ENCODE data around the gene NRXN2. TPM values are rescaled to one million over a fixed set of nuclear protein-coding genes. Genes with fewer than 3 reads are reported as not detected.

Gene NRXN2
- total RNA-seq, 2 experiments from 2014 or later = 0.07 to 0.22 TPM

DNA sequence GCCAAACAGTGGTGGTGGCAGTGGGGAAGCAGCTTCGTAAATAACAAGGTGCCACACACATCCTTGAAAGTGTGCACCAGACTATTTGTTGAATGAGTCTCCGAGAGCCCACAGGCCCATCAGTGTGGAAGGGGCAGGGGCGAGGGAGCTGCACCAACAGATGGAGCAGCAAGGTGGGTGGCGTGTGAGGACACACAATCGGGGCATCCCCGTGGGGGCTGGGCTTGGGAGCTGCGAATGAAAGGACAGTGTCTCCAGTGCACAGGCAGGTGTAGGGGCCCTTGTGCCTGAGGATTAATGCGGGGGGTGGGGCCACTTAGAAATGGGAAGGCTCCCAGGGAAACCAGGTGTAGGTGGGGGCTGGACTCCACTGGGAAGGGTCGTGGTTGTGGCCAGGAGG is 2.8 kb downstream of the NRXN2 start:
- no peaks in the 10 kb centered on the region for H3K9me3 Mint-ChIP-seq
- H3K4me1 Mint-ChIP-seq (ENCODE audit: low read depth) = peaks cover 14% of the 10 kb centered on the region
- ATAC-seq = no peak
- intact Hi-C loops (cut with micrococcal nuclease) = loop anchor here (5.0 kb wide), 1 partner anchor 33 kb away; no protein-coding TSS in a partner anchor
- TF ChIP-seq, protein P1, sequence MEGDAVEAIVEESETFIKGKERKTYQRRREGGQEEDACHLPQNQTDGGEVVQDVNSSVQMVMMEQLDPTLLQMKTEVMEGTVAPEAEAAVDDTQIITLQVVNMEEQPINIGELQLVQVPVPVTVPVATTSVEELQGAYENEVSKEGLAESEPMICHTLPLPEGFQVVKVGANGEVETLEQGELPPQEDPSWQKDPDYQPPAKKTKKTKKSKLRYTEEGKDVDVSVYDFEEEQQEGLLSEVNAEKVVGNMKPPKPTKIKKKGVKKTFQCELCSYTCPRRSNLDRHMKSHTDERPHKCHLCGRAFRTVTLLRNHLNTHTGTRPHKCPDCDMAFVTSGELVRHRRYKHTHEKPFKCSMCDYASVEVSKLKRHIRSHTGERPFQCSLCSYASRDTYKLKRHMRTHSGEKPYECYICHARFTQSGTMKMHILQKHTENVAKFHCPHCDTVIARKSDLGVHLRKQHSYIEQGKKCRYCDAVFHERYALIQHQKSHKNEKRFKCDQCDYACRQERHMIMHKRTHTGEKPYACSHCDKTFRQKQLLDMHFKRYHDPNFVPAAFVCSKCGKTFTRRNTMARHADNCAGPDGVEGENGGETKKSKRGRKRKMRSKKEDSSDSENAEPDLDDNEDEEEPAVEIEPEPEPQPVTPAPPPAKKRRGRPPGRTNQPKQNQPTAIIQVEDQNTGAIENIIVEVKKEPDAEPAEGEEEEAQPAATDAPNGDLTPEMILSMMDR (IDR thresholded peaks at IDR 0.05) = no peak
- ChIA-PET POLR2A (no interaction called here), CTCF (no interaction called here)
- peaks cover 33% of the 10 kb centered on the region for H3K27me3 Mint-ChIP-seq
- H3K36me3 Mint-ChIP-seq (ENCODE audit: low read depth) = no peaks in the 10 kb centered on the region
- no peak for DNase-seq
- H3K27ac Mint-ChIP-seq = no peak overlapping the region
- H3K4me3 Mint-ChIP-seq = no peak overlapping the region

DNA sequence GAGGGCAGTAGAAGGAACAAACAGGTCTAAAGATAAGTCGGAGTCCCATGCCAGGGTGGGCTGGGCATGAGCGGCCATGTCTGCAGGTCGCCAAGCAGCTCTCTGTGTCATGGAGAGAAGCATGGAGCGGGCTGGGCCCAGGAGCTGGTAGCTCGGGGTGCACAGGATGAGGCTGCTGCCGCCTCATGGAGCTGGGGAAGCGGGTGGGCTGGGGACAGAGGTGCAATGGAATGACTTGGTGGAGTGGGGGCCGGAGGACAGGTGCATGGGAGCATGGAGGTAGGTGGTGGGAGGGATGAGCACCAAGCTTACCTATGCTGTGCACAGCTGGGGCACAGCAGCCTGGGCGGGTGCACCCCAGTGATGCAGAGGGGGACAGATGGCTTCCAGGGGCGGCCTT is 3.6 kb downstream of the NRXN2 start:
- POLR2A ChIA-PET = no interaction called here
- Mint-ChIP-seq H3K36me3 (ENCODE audit: low read depth) (no peaks in the 10 kb centered on the region), H3K4me3 (no peak overlapping the region), H3K9me3 (no peaks in the 10 kb centered on the region), H3K4me1 (ENCODE audit: low read depth) (peaks cover 9% of the 10 kb centered on the region), H3K27me3 (peaks cover 40% of the 10 kb centered on the region), H3K27ac (no peak overlapping the region)
- DNase-seq (no peak), ATAC-seq (no peak)
- TF ChIP-seq, protein P1 (IDR thresholded peaks at IDR 0.05) = no peak
- CTCF ChIA-PET = interaction anchor here (1.0 to 2.2 kb wide), 4 partner anchors 22 to 270 kb away, joined by 3 to 13 read pairs (median 3); partner anchors contain the start of gene RASGRP2
- intact Hi-C loops (cut with micrococcal nuclease) = no loop called here

DNA sequence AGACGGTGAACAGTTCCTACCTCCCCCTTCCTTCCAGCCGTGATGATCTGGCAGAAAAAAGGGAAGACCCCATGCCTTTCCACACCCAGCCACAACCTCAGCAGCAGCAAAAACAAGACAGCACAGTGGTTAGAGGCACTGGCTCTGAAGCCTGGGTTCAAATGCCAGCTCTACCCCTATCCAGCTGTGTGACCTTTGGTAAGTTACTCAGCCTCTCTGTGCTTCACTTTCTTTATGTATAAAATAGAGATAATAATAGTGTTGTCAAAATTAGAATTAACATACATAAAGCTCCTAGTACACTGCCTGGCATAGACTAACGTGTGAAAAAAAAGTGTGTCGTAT is 4.2 kb downstream of the NRXN2 start:
- DNase-seq (no peak), ATAC-seq (no peak)
- H3K9me3 Mint-ChIP-seq = no peaks in the 10 kb centered on the region
- no peaks in the 10 kb centered on the region for H3K36me3 Mint-ChIP-seq (ENCODE audit: low read depth)
- TF ChIP-seq, protein P1 (IDR thresholded peaks at IDR 0.05) = no peak
- H3K4me1 Mint-ChIP-seq (ENCODE audit: low read depth) = peaks cover 3% of the 10 kb centered on the region
- intact Hi-C loops (cut with micrococcal nuclease) = no loop called here
- ChIA-PET POLR2A (no interaction called here), CTCF (interaction anchor here (1.0 to 2.2 kb wide), 4 partner anchors 23 to 269 kb away, joined by 3 to 13 read pairs (median 3); partner anchors contain the start of gene RASGRP2)
- H3K27me3 Mint-ChIP-seq = peaks cover 47% of the 10 kb centered on the region
- H3K4me3 Mint-ChIP-seq = no peak overlapping the region
- H3K27ac Mint-ChIP-seq = no peak overlapping the region

DNA sequence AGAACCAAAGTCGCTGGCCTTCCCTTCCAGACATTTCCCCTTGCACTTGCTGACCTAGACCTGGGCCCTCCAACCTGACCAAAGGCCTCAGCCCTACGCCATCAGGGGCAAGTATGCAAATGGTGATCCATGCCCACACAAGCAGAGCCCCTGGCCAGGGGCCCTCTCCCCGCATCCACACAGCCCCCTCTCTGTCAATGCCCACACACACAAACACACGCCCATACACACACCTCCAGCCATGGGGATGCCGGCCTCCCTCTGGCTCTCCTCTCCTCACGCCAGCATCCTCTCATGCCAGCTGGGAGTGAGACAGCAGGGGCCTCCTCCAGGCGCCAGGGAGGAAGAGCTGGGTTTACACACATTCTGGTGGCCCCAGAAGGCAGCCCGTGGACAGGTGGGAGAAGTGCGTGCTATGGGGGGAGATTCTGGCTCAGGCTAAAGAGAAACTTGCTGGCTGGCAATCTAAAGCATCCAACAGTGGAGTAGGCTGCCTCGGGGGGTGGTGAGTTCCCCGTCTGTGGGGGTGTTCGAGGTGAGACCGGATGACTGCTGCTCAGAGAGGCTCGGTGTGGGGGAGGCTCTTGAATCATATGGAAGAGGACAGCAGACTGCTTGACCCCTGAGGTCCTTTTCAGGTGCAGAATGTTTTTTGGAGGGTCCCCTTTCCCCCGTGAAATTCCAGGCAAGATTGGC is 4.8 kb downstream of the NRXN2 start:
- H3K4me1 Mint-ChIP-seq (ENCODE audit: low read depth) = no peaks in the 10 kb centered on the region
- H3K4me3 Mint-ChIP-seq = no peak overlapping the region
- TF ChIP-seq, protein P1 (IDR thresholded peaks at IDR 0.05) = no peak
- H3K27ac Mint-ChIP-seq = no peak overlapping the region
- peaks cover 48% of the 10 kb centered on the region for H3K27me3 Mint-ChIP-seq
- intact Hi-C loops (cut with micrococcal nuclease) = no loop called here
- ChIA-PET POLR2A (interaction anchor here (0.8 to 1.3 kb wide), 2 partner anchors 14 to 21 kb away, joined by 4 to 9 read pairs; no protein-coding TSS in a partner anchor), CTCF (interaction anchor here (1.0 to 2.2 kb wide), 5 partner anchors 20 to 269 kb away, joined by 3 to 13 read pairs (median 3); partner anchors contain the start of gene RASGRP2)
- no peaks in the 10 kb centered on the region for H3K36me3 Mint-ChIP-seq (ENCODE audit: low read depth)
- no peak for ATAC-seq
- DNase-seq = no peak
- H3K9me3 Mint-ChIP-seq = no peaks in the 10 kb centered on the region

DNA sequence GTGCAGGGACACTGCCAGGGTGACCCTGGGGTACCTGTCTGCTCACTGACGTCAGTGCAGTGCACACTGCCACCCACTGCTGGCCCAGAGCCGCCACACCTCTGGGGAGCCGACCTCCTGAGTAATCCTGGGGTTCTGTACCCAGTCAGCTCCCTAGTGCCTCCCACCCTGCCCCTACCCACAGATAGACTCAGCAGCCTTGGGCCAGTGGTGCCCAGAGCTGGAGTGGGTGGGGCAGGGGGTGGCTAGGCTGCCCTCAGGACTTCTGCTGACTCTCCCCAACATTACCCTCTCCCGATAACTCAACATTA is 5.8 kb downstream of the NRXN2 start:
- ChIA-PET POLR2A (interaction anchor here (0.8 to 1.4 kb wide), 3 partner anchors 13 to 26 kb away, joined by 4 to 9 read pairs (median 4); no protein-coding TSS in a partner anchor), CTCF (interaction anchor here (0.7 to 1.7 kb wide), 4 partner anchors 21 to 227 kb away, joined by 3 to 10 read pairs (median 3); no protein-coding TSS in a partner anchor)
- ATAC-seq (no peak), DNase-seq (no peak)
- Mint-ChIP-seq H3K36me3 (ENCODE audit: low read depth) (no peaks in the 10 kb centered on the region), H3K4me3 (no peak overlapping the region), H3K9me3 (no peaks in the 10 kb centered on the region), H3K27me3 (peaks cover 48% of the 10 kb centered on the region), H3K27ac (no peak overlapping the region), H3K4me1 (ENCODE audit: low read depth) (peaks cover 3% of the 10 kb centered on the region)
- TF ChIP-seq, protein P1 (IDR thresholded peaks at IDR 0.05) = no peak
- intact Hi-C loops (cut with micrococcal nuclease) = no loop called here
